PC-9 (cell line): ENCODE data around the gene OFD1.

Experiments
- CTCF ChIP-seq: fragments of 200-600 bp; sonication (generic); conservative IDR thresholded peaks from 2 replicates; pipeline ENCODE4 v1.6.1; 2017; ENCODE audit warnings: mixed run types, antibody characterized with exemption, mild to moderate bottlenecking, moderate library complexity
- EZH2 ChIP-seq: fragments of 200-600 bp; sonication (generic); IDR thresholded peaks from 2 replicates; pipeline ENCODE4 v1.8.0; 2017; ENCODE audit warnings: antibody characterized with exemption, low read depth

- no peak for TF ChIP-seq CTCF
- no peak for TF ChIP-seq EZH2
These were observed at the start of gene OFD1, which contains the start of gene TRAPPC2 for GRCh38 chrX:13734278-13735172.
